G401 (cell line): ENCODE data around the gene PCMT1. TPM values are rescaled to one million over a fixed set of nuclear protein-coding genes. Genes with fewer than 3 reads are reported as not detected.
"Not testable (repeated sequence)": the region's sequence is repeated elsewhere in the genome, so short reads cannot be mapped to it uniquely, and the experiment has no call there.

Experiments used
- DNase-seq: peaks from one replicate; pipeline ENCODE4 v3.0.0-alpha.2; 2015; ENCODE audit warnings: low spot score
- in situ Hi-C: cut with HindIII; loops from 2 replicates; pipeline ENCODE4 v1.10.0; 2016; ENCODE audit warnings: low sequenced_read_pairs, mixed read lengths
- total RNA-seq: library from RNA; depleted of rRNA; stranded (reverse); fragments of >200 nt; shearing (Covaris generic); gene quantifications from 2 replicates; pipeline ENCODE4 v1.2.3, GENCODE V29; 2014

The PCMT1 gene
- total RNA-seq, 1 experiment from 2014 or later: 188 TPM

DNA sequence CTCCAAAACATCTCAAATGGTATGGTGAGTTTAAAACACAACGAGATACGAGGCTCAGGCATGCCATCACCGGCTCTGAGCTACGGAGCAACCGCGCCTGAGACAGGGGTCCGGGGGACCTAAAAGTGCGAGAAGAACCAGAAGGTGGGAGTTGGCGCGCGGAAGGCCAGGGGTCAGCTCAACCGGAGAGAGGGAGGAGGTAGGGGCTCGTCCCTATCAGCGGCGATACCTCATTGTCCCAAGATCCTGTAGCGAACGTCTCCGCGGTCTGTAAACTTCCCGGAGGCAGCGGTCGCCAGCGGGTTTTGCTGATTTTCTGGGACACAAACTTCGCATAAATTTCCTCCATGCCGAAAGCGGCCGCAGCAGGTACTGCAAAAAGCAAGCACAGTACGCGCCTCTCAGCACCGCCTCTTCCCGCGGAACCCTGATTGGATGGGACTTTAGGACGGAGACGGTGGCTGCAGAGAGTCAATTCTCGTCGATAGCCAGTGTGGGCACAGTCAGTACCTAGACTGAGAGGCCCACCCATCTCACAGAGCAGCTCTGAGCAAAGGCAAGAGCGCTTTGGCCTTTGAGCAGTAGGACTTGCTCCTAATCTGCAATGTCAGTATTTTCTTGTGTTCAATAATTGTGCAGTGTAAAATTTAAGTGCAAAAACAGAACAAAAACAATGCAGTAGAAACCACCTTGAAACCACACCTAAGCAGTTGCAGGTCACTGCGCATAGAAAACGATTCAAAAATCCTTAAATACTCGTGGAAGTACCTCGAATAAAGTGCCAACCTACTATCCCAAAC lies 3.2 kb upstream of the PCMT1 start, which contains the start of gene NUP43:
NUP43 (minus strand) TSS at position 383 of the 800 bp plus-strand sequence; CDS start at position 349, 34 bp downstream.
- in situ Hi-C loops: no loop called here
- DNase-seq: peak; percentile 95

DNA sequence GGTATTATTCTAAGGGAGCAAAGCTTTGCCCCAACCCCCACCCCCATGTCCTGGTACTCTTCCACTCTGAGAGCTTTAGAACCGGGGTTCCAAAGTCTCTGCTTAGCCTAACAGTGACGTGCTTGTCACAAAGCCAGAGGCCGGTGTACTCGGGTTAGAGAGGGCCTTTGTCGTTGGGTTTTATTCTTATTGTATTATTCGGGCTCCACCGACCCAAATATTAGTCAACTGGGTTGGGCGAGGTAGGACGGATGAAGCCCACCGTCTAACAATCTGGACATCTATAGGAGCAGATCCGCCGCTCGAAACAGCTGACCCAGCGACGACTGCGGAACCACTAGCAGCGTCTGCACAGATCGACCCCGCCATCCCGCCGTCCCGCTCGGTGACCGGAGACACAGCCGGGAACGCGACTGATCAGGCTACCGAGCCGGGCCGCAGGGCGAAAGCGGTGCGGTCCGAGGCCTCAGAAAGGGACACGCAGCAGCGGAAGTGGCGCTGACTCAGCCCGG lies 403 bp upstream of the PCMT1 start:
- in situ Hi-C loops, DNase-seq: not testable (repeated sequence)

DNA sequence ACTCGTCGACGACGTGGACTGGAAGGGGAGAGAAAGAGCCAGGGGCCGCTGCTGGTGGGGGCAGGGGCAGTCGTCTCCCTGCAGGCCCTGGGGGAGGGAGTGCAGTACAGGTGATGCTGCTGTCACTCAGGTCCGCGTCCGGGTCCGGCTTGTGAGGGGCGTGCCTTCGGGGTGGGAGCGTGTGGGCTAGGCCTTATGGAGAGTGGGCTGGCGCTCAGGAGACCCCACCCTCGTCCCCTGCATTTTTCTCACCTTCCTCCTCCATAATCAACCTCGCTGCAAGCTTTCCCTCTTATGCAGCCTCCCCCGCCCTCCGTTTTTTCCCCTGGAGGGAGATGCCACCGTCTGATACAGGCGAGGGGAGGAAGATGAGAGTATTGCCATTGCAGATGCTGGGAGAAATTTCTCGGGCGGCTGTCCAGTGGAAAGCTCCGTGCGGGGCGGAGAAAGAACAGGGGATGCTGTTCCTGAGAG lies 632 bp downstream of the PCMT1 start:
- in situ Hi-C loops: no loop called here
- peak; percentile 41 for DNase-seq

DNA sequence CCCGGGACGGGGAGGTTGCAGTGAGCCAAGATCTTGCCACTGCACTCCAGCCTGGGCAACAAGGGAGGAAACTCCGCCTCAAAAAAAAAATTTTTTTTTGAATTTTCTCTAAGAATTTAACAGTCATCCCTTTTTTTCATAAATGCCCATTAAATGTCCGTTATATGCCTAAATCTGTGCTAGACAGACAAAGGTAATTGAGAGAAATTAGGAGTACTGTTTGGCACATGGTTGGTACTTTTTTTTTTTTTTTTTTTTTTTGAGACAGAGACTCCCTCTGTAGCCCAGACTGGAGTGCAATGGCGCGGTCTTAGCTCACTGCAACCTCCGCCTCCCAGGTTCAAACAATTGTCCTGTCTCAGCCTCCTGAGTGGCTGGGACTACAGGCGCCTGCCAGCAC lies 1.7 kb downstream of the PCMT1 start:
- in situ Hi-C loops: no loop called here
- no peak for DNase-seq

DNA sequence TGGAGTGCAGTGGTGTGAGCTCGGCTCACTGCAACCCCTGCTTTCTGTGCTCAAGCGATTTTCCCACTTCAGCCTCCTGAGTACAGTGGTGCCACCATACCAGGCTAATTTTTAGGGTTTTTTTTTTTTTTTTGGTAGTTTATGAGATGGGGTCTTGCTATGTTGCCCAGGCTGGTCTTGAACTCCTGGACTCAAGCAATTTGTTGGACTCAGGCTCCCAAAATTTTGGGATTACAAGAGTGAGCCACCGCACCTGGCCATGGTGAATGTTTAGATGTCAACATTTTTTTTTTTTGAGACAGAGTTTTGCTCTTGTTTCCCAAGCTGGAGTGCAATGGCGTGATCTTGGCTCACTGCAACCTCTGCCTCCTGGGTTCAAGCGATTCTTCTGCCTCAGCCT lies 2.4 kb downstream of the PCMT1 start:
- in situ Hi-C loops, DNase-seq: not testable (repeated sequence)

DNA sequence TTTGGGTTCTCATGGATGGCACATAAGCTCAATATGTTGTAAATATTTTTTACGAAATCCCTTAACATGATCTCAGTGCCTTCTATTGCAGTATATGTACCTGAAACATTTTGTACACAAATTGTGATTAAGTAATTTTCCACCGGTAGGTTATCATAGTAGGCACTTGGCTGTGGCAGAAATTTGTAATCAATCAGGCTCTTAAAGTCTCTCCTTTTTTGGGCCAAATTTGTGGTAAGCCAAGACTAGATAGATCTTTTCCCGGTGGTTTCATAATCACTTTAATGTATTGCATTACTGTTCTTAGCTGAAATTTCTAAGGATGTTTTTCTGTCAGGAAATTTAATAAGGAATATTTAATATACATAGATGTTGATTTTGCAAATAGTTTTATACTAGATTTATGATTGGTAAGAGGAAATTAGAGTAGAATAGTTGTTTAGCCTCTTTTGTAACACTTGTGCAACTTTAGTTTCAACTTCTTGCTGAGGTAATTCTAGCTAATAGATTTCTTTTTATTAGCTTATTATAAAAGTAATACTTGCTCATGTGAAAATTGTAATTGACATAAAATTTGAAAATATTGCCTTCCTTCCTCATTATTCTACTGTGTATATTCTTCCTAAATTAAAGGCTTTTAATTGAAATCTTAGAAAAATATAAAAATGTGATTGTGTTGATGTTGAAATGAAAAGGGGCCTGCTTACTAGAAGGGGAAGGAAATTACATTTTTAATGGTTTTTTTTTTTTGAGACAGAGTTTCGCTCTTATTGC lies 3.2 kb downstream of the PCMT1 start:
- in situ Hi-C loops: no loop called here
- no peak for DNase-seq

DNA sequence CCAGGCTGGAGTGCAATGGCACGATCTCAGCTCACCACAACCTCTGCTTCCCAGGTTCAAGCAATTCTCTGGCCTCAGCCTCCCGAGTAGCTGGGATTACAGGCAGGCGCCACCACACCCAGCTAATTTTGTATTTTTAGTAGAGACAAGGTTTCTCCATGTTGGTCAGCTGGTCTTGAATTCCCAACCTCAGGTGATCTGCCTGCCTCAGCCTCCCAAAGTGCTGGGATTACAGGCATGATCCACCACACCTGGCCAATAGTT lies 3.8 kb downstream of the PCMT1 start:
- DNase-seq, in situ Hi-C loops: not testable (repeated sequence)

DNA sequence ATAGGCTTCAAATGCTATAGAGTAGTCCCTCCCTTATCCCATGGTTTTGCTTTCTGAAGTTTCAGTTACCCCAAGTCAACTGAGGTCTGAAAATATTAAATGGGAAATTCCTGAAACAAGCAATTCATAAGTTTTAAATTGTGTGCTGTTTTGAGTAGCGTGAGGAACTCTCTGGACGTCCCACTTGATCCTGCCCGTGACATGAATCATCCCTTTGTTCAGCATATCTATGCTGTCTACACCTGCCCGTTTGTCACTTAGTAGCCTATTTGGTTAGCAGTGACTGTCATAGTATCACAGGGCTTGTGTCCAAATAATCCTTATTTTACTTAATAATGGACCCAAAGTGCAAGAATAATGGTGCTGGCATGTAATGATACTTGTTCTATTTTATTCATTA lies 5.0 kb downstream of the PCMT1 start:
- no peak for DNase-seq
- in situ Hi-C loops: no loop called here

DNA sequence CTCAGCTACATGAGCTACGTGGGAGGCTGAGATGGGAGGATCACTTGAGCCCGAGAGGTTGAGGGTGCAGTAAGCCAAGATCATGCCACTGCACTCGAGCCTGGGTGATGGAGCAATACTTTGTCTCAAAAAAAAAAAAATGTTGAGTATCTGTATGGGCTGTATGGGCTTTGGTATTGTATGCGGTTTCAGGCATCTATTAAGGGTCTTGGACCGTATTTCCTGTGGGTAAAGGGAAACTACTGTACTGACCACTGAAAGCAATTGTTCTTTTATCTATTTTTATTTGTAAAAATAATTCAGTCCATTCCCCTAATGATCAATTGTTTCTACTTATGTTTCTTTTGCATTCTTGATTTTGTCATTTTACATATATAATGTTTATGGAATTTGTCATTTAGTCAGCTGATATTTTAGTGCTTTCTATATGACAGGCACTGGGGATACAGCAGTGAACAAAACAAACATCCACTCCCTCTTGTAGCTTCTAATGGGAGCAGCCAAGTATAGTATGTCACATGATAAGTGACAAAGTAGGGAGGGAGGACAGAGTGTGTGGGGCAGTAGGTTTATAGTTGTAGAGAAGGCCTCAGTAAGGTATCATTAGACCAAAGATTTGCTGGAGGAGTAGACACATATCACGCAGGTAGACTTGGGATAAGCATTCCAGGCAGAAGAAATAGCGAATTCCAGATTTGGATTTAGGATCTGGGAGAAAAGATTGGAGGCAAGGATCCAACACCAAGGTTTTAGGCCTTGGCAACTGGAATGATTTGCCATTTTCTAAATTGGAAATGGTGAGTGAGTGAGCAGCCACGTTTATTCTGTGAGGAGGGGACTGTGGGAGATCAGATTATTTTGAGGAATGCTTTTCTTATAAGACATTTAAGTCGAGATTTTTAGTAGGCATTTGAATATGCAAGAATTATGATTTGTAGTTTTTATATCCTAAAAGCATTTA lies 6.0 kb downstream of the PCMT1 start:
- in situ Hi-C loops: no loop called here

DNA sequence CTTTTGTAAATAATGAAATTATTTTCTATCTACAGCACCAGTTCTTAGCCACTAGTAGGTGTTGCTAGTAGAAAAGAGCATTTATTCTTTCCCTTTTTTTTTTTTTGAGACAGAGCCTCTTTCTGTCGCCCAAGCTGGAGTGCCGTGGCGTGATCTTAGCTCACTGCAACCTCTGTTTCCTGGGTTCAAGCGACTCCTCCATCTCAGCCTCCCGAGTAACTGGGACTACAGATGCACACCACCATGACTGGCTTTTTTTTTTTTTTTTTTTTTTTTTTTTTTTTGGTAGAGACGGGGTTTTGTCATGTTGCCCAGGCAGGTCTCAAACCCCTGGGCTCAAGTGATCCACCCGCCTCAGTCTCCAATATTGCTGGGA lies 6.7 kb downstream of the PCMT1 start:
- no peak for DNase-seq
- in situ Hi-C loops: no loop called here

More for the DNA sequence above, 6.0 kb downstream of the PCMT1 start:
- DNase-seq: peak; percentile 15

DNA sequence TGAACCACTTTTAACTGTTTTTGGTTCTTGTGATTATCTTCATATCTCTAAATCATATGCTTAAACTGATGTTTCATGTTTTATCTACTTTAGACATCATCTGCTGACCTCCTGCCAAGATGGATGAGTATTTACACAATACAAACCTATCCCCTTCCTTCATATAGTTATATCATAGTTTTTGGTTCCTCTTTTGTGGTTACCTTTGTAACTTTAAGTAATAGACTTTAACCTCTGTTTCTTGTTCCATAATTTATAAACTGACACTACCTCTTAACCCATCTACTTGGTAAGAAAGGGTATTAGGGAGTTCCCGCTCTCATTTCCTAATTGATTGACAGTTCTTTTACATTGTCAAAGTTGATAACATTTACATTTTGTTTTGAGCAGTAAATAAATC lies 11.9 kb downstream of the PCMT1 start:
- in situ Hi-C loops: no loop called here
- DNase-seq: no peak

DNA sequence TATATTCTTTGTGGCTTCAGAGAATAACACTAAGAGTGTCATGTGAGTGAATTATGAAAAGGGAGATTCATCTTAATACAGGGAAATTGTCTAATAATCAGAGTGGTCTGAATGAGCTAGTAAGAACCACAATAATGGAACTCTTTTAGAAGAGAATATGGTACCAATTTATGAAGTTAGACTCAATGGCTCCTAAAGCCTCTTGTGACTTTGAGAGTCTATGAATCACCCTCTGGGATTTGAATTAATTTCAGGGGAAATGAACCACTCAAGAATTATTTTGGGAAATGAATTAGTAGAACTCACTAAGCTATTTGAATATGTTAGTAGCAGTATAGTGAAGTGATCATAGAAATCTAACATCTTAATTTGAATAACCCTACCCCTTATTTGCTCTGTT lies 14.3 kb downstream of the PCMT1 start:
- no peak for DNase-seq
- in situ Hi-C loops: no loop called here

DNA sequence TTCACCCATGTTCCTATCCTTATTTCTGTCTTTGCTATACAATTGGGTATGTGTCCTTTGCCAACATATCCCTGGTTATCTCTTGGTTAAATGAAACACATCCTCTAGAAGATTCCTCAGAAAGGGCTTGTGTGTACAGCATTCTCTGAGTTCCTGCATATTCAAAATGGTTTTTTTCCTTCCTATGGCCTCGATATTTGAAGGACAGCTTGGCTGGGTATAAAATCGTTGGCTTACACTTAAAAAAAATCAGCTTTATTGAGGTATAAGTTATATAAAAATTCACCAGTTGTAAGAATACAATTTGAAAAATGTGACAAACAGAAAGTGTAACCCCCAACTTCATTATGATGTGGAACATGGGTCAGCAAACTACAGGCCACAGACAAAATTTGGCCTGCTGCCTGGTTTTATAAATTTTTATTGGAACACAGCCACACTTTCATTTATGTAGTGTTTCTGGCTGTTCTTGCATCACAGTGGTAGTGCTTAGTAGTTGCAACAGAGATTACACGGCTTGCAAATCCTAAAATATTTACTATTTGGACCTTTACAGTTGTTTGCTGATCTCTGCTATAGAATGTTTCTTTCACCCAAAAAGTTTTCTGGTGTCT lies 16.7 kb downstream of the PCMT1 start:
- DNase-seq: no peak

DNA sequence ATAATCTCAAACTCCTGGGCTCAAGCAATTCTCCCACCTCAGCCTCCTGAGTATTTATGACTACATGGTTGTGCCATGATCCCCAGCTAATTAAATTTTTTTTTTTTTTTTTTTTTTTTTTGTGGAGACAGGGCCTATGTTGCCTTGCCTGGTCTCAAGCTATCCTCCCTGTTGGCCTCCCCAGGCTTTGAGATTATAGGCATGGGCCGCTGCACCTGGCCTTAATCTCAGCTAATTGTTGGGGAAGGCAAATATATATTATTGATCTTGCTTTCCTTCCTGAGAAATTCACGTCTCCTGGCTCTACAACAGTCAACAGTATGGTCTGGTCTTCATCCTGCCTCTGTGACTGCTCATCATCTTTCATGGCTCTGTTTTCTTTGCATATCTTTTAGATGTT lies 20.1 kb downstream of the PCMT1 start:
- in situ Hi-C loops: no loop called here
- no peak for DNase-seq

More for the DNA sequence above, 16.7 kb downstream of the PCMT1 start:
- in situ Hi-C loops: no loop called here

DNA sequence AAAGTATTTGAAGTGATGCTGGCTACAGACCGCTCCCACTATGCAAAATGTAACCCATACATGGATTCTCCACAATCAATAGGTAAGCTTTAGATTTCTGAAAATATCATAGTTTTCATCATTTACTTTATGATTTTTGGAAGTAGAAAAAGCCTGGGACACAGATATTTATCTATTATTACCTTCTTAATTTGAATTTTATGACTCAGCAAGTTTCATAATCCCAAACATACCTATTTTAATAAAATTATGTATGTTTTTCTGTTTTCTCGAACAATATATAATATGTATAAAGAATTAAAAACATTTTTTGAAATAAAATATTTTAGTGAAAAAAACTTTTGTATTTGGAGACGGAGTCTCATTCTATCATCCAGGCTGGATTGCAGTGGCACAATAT lies 21.6 kb downstream of the PCMT1 start:
- DNase-seq: no peak
- in situ Hi-C loops: no loop called here

DNA sequence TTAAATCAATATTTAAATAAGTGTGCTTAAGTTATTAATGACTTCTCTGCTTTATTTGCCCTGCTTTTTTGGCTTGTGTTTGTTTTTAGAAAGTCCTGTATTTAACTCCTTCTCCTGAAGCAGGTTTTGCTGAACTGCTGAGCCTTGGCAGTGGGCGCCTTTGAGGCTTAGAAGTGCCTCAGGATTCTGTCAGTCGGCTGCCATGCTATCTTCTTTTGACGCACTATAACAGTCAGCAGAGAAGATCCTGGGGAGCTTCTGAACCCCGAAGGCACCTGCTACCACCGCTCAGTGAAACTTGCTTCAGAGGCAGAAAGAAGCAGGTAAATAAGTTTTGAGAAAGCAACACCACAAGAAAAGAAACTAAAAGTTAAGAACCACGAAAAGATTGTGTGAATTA lies 22.4 kb downstream of the PCMT1 start:
- in situ Hi-C loops: no loop called here
- no peak for DNase-seq

DNA sequence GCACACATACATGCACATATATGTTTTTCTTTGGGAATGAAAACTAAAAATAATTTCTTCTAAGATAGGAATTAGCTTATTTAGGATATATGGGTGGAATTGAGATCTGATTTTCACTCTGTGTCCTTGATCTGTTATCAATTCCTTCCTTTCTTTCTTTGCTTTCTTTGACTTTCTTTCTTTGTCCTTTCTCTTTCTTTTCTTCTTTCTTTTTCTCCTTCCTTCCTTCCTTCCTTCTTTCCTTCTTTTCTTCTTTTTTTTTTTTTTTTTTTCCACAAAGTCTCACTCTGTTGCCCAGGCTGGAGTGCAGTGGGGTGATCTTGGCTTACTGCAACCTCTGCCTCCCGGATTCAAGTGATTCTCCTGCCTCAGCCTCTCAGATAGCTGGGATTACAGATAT lies 28.1 kb downstream of the PCMT1 start:
- DNase-seq: no peak
- in situ Hi-C loops: no loop called here

DNA sequence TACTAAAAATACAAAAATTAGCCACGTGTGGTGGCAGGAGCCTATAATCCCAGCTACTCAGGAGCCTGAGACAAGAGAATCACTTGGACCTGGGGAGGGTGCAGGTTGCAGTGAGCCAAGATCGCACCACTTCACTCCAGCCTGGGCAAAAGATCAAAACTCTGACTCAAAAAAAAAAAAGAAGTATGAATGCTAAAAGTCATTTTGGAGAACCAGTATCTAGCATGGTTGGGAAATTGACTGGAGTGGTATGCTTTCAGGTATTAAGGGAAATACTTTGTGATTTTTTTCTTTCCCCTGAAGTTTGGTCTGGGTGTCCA lies 30.1 kb downstream of the PCMT1 start:
- in situ Hi-C loops: no loop called here
- no peak for DNase-seq

DNA sequence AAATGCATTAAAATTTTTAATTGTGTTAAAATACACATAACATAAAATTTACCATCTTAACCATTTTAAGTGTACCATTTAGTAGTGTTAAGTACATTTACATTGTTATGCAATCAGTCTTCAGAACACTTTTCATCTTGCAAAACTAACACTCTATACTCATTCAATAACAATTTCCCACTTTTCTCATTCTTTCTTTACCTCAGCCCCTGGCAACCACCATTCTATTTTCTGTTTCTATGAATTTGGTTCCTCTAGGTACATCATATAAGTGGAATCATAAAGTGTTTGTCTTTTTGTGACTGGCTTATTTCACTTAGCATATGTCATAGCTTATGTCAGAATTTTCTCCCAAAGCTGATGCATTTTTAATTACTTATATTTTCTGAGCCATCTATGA lies 32.2 kb downstream of the PCMT1 start:
- in situ Hi-C loops: no loop called here

More for the DNA sequence above, 32.2 kb downstream of the PCMT1 start:
- no peak for DNase-seq
